Tibial nerve (tissue), 4 donors: ENCODE results near the gene TNRC6C. TPM values are rescaled to one million over a fixed set of nuclear protein-coding genes. Genes with fewer than 3 reads are reported as not detected.
"Not testable (repeated sequence)": the region's sequence is repeated elsewhere in the genome, so short reads cannot be mapped to it uniquely, and the experiment has no call there.

Experiments used
- DNase-seq, 2 donors: peaks; one replicate each; pipeline ENCODE4 v3.0.0-alpha.2; 2019; ENCODE audit warnings: low spot score in 2 of 2
- H3K27ac ChIP-seq, 4 donors: fragments of 200-600 bp; sonication (generic) in 3 of 4; one replicate each; pipeline ENCODE4 v1.5.1; 2017 to 2019; ENCODE audit warnings: mild to moderate bottlenecking in 1 of 4
- H3K27me3 ChIP-seq, 2 donors: fragments of 200-600 bp; sonication (generic) in 1 of 2; one replicate each; pipeline versions ENCODE4 v1.5.1 to v1.6.0; 2017 to 2019
- H3K36me3 ChIP-seq, 3 donors: fragments of 200-600 bp; sonication (generic); one replicate each; pipeline ENCODE4 v1.5.1; 2018 to 2019
- H3K4me1 ChIP-seq, 4 donors: fragments of 200-600 bp; sonication (generic) in 3 of 4; one replicate each; pipeline ENCODE4 v1.5.1; 2017 to 2019
- H3K4me3 ChIP-seq, 4 donors: fragments of 200-600 bp; sonication (generic) in 3 of 4; one replicate each; pipeline ENCODE4 v1.5.1; 2017 to 2019; ENCODE audit warnings: mild to moderate bottlenecking in 1 of 4, moderate library complexity in 1 of 4
- H3K9me3 ChIP-seq, 4 donors: fragments of 200-600 bp; sonication (generic) in 3 of 4; one replicate each; pipeline ENCODE4 v1.5.1; 2017 to 2019
- EP300 ChIP-seq, 2 donors: sonication (generic); formaldehyde crosslinking; IDR thresholded peaks; one replicate each; pipeline ENCODE4 v1.6.1; 2017; ENCODE audit warnings: antibody characterized with exemption in 2 of 2, mild to moderate bottlenecking in 1 of 2
- POLR2A ChIP-seq, 2 donors: fragments of 450-650 bp; IDR thresholded peaks; one replicate each; pipeline ENCODE4 v1.6.1; 2017; ENCODE audit warnings: antibody characterized with exemption in 2 of 2, mild to moderate bottlenecking in 2 of 2, moderate library complexity in 2 of 2
- WGBS, 2 donors: methylation state at CpG; one replicate each; pipeline ENCODE4 v1.1.5; 2018; 5-methylcytosine and 5-hydroxymethylcytosine counted together
- total RNA-seq, 4 donors: library from RNA; depleted of rRNA; stranded (reverse); fragments of >200 nt; gene quantifications; one replicate each; pipeline ENCODE4 v1.1.0, GENCODE V29; 2016
- TF ChIP-seq, protein P1 (sequence below), 5 experiments: fragments of 200-600 bp in 3 of 5; fragments of 450-650 bp in 2 of 5; sonication (generic) in 3 of 5; IDR thresholded peaks; one replicate each; pipeline ENCODE4 v1.5.1; 2016 to 2019; ENCODE audit warnings: antibody characterized with exemption in 5 of 5, mild to moderate bottlenecking in 3 of 5, moderate library complexity in 2 of 5

TNRC6C gene
- total RNA-seq, 4 donors from 2014 or later, result 24.0 to 43.5 (median 34.3) TPM

DNA sequence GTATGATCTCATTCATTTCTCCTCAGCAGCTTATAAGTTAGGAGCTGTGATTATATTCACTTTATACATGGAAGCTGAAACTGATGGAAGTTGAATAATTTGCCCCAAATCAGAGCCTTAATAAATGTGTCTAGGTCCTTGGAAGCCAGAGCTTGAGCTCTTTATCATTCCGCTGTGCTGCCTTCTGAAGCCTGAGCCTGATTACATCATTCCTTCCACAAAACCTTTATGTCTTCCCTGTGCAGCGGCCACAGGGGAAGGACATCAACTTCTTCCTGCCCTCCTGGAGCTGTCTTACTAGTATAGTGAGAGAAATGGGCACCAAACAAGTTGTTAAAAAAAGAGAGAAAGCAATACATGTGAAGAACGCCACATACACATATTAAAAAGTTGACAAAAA is 6.8 kb downstream of the TNRC6C start:
- no peak for TF ChIP-seq EP300 (IDR thresholded peaks at IDR 0.05)
- TF ChIP-seq, protein P1, sequence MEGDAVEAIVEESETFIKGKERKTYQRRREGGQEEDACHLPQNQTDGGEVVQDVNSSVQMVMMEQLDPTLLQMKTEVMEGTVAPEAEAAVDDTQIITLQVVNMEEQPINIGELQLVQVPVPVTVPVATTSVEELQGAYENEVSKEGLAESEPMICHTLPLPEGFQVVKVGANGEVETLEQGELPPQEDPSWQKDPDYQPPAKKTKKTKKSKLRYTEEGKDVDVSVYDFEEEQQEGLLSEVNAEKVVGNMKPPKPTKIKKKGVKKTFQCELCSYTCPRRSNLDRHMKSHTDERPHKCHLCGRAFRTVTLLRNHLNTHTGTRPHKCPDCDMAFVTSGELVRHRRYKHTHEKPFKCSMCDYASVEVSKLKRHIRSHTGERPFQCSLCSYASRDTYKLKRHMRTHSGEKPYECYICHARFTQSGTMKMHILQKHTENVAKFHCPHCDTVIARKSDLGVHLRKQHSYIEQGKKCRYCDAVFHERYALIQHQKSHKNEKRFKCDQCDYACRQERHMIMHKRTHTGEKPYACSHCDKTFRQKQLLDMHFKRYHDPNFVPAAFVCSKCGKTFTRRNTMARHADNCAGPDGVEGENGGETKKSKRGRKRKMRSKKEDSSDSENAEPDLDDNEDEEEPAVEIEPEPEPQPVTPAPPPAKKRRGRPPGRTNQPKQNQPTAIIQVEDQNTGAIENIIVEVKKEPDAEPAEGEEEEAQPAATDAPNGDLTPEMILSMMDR (IDR thresholded peaks at IDR 0.05), result no peak
- TF ChIP-seq POLR2A (IDR thresholded peaks at IDR 0.05), result no peak
- no peaks in the 10 kb centered on the region for H3K9me3 ChIP-seq
- no peak overlapping the region for H3K4me3 ChIP-seq
- H3K36me3 ChIP-seq, result no peaks in the 10 kb centered on the region
- H3K4me1 ChIP-seq, result peaks cover 0 to 91% (median 37%) of the 10 kb centered on the region in 4 donors
- H3K27ac ChIP-seq, result no peak overlapping the region
- H3K27me3 ChIP-seq, result no peaks in the 10 kb centered on the region
- no peak for DNase-seq
- 84 to 86% methylated on average over 3 of the region's 3 CpGs for WGBS, 2 donors

GRCh38 chr17:77966476-77966875 is 8.0 kb downstream of the TNRC6C start:
- Histone ChIP-seq H3K27ac (no peak overlapping the region), H3K4me1 (peaks cover 0 to 84% (median 27%) of the 10 kb centered on the region in 4 donors), H3K9me3 (no peaks in the 10 kb centered on the region), H3K4me3 (no peak overlapping the region), H3K36me3 (no peaks in the 10 kb centered on the region), H3K27me3 (no peaks in the 10 kb centered on the region)
- WGBS, 2 donors, result 78 to 83% methylated on average over 2 of the region's 2 CpGs
- TF ChIP-seq POLR2A (IDR thresholded peaks at IDR 0.05) (no peak), EP300 (IDR thresholded peaks at IDR 0.05) (no peak)
- TF ChIP-seq, protein P1 (IDR thresholded peaks at IDR 0.05), result no peak
- no peak for DNase-seq

DNA sequence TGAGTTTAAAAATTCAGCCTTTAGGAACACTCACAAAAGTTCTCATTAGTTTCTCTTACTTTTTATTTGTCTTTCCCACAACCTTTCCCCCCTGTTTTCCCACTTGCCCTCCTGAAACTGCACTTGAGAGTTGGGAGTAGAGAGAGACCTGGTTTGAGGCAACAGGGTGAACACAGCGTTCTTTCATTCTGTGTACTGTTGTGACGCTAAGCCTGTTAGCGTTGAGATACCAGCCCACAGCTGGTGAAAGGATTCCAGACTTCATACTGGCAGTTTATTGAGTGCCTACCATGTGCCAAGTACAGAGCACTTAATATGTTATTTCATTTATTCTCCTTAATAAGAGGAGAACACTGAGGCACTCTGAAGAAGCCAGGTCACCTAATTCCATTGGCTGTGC is 10.3 kb downstream of the TNRC6C start:
- no peaks in the 10 kb centered on the region for H3K9me3 ChIP-seq
- WGBS, 2 donors, result 40 to 51% methylated on average over 3 of the region's 3 CpGs
- H3K36me3 ChIP-seq, result no peaks in the 10 kb centered on the region
- DNase-seq, result no peak
- no peaks in the 10 kb centered on the region for H3K27me3 ChIP-seq
- H3K4me3 ChIP-seq, result no peak overlapping the region
- peak overlapping the region in 1 of 4 donors; percentile 43 for H3K27ac ChIP-seq
- H3K4me1 ChIP-seq, result peaks cover 0 to 61% (median 13%) of the 10 kb centered on the region in 4 donors
- no peak for TF ChIP-seq EP300 (IDR thresholded peaks at IDR 0.05)
- TF ChIP-seq POLR2A (IDR thresholded peaks at IDR 0.05), result no peak
- TF ChIP-seq, protein P1 (IDR thresholded peaks at IDR 0.05), result no peak

DNA sequence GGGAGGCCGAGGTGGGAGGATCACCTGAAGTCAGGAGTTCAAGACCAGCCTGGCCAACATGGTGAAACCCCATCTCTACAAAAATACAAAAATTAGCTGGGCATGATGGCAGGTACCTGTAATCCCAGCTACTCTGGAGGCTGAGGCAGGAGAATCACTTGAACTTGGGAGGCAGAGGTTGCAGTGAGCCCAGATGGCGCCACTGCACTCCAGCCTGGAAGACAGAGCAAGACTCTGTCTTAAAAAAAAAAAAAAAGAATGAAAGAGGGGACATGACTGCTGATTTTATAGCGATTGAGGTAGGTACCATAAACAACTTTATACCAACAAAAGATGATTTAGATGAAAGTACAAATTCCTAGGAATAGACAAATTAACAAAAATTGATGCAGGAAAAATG is 13.8 kb downstream of the TNRC6C start:
- not testable (repeated sequence) for H3K36me3 ChIP-seq, H3K9me3 ChIP-seq, H3K27me3 ChIP-seq, H3K4me3 ChIP-seq, H3K27ac ChIP-seq, DNase-seq
- 93 to 96% methylated on average over 3 of the region's 3 CpGs for WGBS, 2 donors
- peaks cover 0 to 38% (median 4%) of the 10 kb centered on the region in 4 donors for H3K4me1 ChIP-seq

GRCh38 chr17:77973953-77974352 is 15.4 kb downstream of the TNRC6C start:
- Histone ChIP-seq H3K9me3 (no peaks in the 10 kb centered on the region), H3K4me1 (peaks cover 0 to 28% (median 1%) of the 10 kb centered on the region in 4 donors), H3K27me3 (no peaks in the 10 kb centered on the region), H3K4me3 (no peak overlapping the region), H3K36me3 (no peaks in the 10 kb centered on the region), H3K27ac (no peak overlapping the region)
- 78 to 95% methylated on average over 2 of the region's 2 CpGs for WGBS, 2 donors
- no peak for DNase-seq
- TF ChIP-seq, protein P1 (IDR thresholded peaks at IDR 0.05), result no peak
- TF ChIP-seq POLR2A (IDR thresholded peaks at IDR 0.05) (no peak), EP300 (IDR thresholded peaks at IDR 0.05) (no peak)

GRCh38 chr17:77974396-77974795 is 15.9 kb downstream of the TNRC6C start:
- no peak overlapping the region for H3K4me3 ChIP-seq
- no peaks in the 10 kb centered on the region for H3K36me3 ChIP-seq
- no peaks in the 10 kb centered on the region for H3K9me3 ChIP-seq
- H3K27ac ChIP-seq, result no peak overlapping the region
- TF ChIP-seq, protein P1 (IDR thresholded peaks at IDR 0.05), result no peak
- TF ChIP-seq POLR2A (IDR thresholded peaks at IDR 0.05), result no peak
- TF ChIP-seq EP300 (IDR thresholded peaks at IDR 0.05), result no peak
- no peaks in the 10 kb centered on the region for H3K27me3 ChIP-seq
- H3K4me1 ChIP-seq, result peaks cover 0 to 28% (median 0%) of the 10 kb centered on the region in 4 donors
- no peak for DNase-seq
- 74 to 75% methylated on average over 4 of the region's 4 CpGs for WGBS, 2 donors

DNA sequence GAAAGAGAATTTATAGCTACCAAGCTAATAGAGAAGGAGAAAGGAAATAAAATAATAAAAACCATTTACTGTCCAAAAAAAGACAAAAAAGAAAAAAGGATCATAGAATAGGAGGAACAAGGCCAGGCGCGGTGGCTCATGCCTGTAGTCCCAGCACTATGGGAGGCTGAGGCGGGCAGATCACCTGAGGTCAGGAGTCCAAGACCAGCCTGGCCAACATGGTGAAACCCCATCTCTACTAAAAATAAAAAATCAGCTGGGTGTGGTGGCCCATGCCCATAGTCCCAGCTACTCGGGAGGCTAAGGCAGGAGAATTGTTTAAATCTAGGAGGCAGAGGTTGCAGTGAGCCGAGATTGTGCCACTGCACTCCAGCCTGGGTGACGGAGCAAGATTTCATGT is 23.9 kb downstream of the TNRC6C start:
- not testable (repeated sequence) for H3K27ac ChIP-seq

More for the DNA sequence above, 23.9 kb downstream of the TNRC6C start:
- not testable (repeated sequence) for H3K9me3 ChIP-seq, H3K27me3 ChIP-seq, H3K4me3 ChIP-seq, DNase-seq, H3K36me3 ChIP-seq
- peaks cover 0 to 10% (median 0%) of the 10 kb centered on the region in 4 donors for H3K4me1 ChIP-seq
- WGBS, 2 donors, result 95 to 96% methylated on average over 6 of the region's 6 CpGs
